ENCODE results near the gene ATF7IP.
"Not testable (repeated sequence)": the region's sequence is repeated elsewhere in the genome, so short reads cannot be mapped to it uniquely, and the experiment has no call there.

Gene ATF7IP

DNA sequence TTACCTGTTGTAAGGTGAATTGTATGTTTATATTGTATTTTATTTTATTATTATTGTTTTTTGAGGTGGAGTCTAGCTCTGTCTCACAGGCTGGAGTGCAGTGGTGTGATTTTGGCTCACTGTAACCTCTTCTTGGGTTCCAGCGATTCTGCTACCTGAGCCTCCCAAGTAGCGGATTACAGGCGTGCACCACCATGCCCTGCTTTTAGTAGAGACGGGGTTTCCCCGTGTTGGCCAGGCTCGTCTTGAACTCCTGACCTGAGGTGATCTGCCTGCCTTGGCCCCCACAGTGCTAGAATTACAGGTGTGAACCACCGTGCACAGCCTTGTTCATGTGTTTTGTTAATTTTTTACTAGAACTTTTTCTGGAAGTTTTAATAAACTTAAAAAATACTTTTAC lies 3.8 kb downstream of the ATF7IP start:
- no peak for DNase-seq

DNA sequence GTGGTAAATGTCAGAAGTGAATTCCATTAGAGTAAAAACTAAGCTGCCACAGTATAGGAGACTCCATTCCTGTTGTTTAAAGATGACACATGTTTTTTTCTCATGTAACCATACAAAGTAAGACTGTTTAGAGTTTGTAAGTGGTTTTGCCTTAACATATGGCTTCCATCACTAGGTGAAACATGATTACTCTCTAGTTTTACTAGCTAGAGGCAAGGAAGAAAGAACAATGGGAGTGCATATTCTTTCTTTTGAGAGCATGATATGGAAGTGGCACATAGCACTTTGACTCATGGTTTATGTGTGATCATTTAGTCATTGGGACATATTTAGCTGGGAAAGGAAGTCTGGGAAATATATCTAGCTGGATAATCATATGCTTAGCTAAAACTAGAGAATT lies 7.7 kb downstream of the ATF7IP start:
- DNase-seq, result no peak

DNA sequence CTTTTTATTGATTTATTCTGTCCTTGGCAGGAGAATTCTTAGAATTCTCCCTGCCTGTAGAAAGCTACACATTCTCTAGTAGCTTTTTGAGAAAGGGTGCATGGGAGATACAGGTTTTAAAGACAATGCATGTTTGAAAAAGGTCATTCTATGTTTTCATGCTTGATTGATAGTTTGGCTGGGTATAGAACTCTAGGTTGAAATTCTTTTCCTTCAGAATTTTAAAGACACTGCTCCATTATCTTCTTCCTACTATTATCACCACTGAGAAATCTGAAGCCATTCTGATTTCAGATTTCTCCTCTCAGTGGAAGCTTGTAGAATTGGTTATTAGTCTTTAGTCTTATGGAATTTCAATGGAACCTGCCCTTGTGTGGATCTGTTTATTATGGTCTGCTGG lies 14.0 kb downstream of the ATF7IP start:
- no peak for DNase-seq

- DNase-seq, result peak; percentile 89
These were observed 19.5 kb downstream of the ATF7IP start for GRCh38 chr12:14384783-14385638.

DNA sequence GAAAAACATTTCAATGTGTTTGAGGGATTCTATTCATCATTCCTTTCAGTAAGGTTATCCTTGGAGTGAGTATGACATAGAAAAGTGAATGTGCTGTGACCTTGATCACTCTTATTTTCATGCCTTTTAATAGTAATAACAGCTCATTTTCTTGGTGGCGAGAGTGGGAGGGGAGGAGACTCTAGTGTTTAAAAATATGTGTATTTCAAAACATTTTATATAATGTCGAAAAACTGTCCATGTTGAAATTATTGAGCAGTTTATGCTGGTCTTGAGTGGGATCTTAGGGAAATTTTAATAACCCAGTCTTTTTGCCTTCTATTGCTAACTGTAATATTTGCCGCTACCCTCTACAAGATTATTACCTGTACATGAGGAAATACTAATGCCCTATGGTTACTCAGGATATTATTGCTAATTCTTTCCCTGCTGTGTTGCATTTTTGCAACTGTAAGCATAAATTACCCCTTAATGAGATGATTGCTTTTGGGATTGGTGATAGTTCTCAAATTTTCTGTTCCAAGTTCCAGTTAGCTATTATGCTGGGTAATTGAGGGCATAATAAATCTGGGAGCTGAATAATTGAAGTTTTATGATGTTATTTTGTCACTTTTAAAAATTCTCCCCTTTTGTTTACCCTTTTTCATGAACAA lies 21.9 kb downstream of the ATF7IP start:
- DNase-seq, result no peak

DNA sequence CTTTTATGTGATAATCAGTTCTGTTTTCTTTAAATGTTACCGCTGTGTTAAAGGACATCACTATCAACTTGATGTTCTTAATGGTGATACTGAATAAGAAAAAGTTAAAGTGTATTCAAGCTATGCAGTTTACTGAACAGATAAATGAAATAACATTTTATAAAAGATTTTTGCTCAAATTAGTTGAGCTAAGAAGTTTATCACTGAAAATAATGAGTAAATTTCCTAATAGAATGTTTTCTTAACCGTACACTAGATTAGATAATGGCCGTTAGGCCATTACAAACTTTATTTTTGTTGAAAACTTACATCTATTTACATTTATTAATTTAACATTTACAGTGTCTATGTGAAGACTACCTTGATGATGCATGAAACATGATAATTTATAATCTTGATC lies 25.0 kb downstream of the ATF7IP start:
- no peak for DNase-seq

DNA sequence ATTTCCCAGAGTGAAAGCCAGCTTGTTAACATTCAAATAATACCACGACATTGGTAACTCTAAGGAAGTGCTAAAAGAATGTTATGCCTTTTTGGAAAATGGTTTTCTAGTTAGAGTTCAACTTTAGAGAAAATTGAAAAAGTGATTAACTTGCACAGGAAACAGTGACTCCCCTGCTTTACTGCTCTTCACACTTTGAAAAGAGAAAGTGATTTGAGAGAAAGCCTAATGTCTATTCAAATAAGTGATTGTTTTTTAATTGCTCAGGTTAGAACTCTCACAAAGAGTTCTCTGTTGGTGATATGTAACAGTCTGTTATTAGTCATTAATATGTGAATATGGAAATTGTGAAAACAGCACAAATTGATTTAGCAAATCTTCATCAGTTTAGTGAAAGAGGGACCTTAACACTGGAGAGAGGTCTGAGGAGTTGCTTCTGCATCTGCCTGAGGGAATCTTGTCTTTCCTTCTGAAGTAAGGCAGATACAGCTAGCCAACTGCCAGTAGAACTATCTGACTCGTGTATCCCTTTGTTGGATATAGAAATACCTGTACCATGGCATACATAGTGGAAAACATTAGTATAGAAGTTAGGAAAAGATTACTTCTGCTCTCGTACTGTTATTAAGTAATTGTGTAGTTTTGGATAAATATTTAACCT lies 25.5 kb downstream of the ATF7IP start:
- DNase-seq, result no peak

DNA sequence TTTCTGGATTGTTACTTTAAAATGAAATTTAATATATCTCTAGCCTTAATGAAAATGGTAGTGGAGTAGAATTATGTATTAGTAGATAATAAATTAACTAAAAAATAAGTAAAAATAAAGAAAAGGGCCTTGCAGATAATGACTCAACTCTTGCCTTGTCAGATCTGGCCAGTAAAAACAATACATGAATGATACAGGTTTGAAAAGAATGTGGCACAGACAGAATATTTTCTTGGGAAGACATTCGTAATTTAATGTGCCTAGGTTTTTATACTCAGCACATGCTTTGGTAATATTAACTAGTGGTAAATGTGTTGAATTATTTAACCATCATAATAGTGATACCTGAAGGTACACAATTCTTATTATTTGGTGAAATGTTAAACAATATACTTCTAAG lies 28.3 kb downstream of the ATF7IP start:
- no peak for DNase-seq

GRCh38 chr12:14394317-14395073 lies 29.0 kb downstream of the ATF7IP start:
- DNase-seq, result peak; percentile 82

GRCh38 chr12:14395074-14395778 lies 29.7 kb downstream of the ATF7IP start:
- no peak for DNase-seq

GRCh38 chr12:14396071-14396470 lies 30.6 kb downstream of the ATF7IP start:
- DNase-seq, result peak; percentile 24

DNA sequence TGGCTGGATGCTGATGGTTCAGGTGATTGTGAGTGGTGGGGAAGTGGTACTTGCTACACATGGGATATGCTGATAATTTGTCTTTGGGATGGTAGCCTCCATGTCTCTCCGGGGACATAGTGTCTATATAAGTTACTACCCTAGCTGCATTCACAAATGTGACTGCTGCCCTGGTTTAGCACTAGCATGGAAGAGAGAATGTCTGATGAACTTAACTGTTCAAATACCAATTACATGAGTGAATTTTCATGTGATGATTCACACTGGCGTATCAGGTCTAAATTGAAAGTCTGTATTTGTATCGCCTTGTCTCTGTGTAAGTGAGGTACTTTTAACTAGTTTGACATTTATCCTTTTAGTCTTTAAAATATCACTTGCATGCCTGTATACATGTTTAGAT lies 34.4 kb downstream of the ATF7IP start:
- no peak for DNase-seq

DNA sequence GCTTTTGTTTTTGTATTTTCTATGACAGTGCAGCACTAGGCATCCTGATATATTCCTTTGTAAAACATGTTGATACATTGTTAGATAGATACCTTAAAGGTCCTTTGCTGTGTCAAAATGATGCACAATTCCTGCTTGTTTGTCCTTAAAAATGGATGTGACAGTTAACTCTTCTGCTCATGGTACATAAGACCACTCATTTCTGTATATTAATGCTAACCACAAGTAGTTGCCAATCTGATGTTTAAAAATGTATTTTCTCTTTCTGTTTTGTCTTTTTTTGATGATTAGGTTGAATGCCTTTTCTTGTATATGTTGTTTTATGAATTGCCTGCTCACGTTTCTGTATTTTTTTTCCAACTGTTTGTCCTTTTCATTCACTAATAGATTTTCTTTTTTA lies 35.1 kb downstream of the ATF7IP start:
- DNase-seq, result no peak

DNA sequence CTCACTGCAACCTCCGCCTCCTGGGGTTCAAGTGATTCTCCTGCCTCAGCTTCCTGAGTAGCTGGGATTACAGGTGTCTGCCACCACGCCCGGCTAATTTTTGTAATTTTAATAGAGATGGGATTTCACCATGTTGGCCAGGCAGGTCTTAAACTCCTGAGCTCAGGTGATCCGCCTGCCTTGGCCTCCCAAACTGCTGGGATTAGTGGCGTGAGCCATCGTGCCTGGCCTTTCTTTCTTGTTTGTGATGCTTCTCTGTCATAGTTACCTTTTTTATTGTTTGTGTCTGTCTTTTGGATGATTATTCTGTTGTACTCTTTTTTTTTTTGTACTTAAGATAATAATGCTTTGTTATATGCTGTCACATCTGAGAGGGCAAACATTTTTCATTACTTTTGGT lies 35.8 kb downstream of the ATF7IP start:
- DNase-seq, result not testable (repeated sequence)

DNA sequence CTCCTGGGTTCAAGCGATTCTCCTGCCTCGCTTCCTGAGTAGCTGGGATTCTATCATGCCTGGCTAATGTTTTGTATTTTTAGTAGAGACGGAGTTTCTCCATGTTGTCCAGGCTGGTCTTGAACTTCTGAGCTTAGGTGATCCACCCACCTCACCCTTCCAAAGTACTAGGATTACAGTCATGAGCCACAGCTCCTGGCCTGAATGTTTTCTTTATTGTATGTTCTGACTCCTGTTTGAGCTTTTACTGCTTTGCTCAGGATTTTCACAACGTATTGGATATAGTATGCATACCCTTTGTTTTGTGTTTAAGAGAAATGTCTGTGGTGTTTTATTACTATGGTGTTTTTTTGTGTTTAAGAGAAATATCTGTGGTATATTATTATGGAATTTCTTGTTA lies 37.2 kb downstream of the ATF7IP start:
- DNase-seq, result no peak

- DNase-seq, result no peak
These were observed 37.8 kb downstream of the ATF7IP start for GRCh38 chr12:14403293-14403692.

GRCh38 chr12:14403711-14404196 lies 38.3 kb downstream of the ATF7IP start:
- DNase-seq, result peak; percentile 81

- DNase-seq, result not testable (repeated sequence)
These were observed 39.9 kb downstream of the ATF7IP start for GRCh38 chr12:14405407-14405806.

DNA sequence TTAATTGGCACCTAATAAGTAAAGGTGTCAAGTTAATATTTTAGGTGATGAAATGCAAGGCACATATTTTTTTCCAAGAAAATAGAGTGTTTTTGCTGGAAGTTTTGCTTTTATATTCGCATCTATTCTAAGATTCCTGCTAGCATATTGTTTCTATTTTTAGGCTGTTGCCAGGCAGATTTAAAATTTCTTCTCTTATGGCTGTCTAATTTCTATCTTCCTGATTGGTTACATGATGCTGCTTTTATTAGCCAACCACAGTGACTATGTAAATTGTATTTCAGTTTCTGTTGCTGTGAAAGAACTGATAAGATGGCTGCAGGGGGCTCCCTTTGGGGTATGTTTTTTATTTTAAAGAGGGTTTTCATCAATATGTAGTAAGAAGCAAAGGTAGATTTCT lies 42.7 kb downstream of the ATF7IP start:
- no peak for DNase-seq

- no peak for DNase-seq
These were observed 44.7 kb downstream of the ATF7IP start for GRCh38 chr12:14410177-14410576.

DNA sequence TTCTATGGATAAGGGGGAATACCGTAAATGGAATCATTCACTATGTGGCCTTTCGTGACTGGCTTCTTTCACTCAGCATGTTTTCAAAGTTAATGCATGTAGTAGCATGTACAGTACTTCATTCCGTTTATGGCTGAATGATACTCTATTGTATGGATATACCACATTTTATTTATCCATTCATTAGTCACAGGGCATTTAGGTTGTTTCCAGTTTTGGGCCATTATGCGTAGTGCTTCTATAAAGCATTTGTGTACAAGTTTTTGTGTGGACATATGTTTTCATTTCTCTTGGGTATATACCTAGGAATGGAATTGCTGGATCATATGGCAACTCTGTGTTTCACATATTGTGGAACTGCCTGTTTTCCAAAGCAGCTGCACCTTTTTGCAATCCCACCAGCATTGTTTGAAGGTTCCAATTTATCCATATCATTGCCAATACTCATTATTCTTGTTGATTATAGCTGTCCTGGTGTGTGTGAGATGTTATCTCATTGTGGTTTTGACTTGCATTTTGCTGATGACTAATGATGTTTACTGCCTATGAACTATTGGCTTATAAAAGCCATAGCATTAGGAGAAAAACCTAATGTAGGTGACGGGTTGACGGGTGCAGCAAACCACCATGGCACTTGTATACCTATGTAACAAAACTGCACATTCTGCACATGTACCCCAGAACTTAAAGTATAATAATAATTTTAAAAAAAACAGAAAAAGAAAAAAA lies 45.5 kb downstream of the ATF7IP start:
- DNase-seq, result no peak

- DNase-seq, result peak; percentile 14
These were observed 51.2 kb downstream of the ATF7IP start for GRCh38 chr12:14416658-14417057.
